Coronary artery (tissue), 2 donors: ENCODE data around the gene FOXS1.

Experiments
- DNase-seq: peaks from one replicate; pipeline ENCODE4 v3.0.0-alpha.2; 2017; ENCODE audit warnings: low spot score
- H3K27ac ChIP-seq, 2 donors: fragments of 200-600 bp; sonication (generic); one replicate each; pipeline ENCODE4 v1.5.1; 2016 to 2019
- H3K4me3 ChIP-seq: fragments of 200-600 bp; sonication (generic); 2 replicates; pipeline ENCODE4 v1.5.1; 2016; ENCODE audit warnings: mild to moderate bottlenecking, moderate library complexity
- TF ChIP-seq, protein P1 (sequence below): fragments of 200-600 bp; sonication (generic); IDR thresholded peaks from one replicate; pipeline ENCODE4 v1.5.1; 2019; ENCODE audit warnings: antibody characterized with exemption

Gene FOXS1

DNA sequence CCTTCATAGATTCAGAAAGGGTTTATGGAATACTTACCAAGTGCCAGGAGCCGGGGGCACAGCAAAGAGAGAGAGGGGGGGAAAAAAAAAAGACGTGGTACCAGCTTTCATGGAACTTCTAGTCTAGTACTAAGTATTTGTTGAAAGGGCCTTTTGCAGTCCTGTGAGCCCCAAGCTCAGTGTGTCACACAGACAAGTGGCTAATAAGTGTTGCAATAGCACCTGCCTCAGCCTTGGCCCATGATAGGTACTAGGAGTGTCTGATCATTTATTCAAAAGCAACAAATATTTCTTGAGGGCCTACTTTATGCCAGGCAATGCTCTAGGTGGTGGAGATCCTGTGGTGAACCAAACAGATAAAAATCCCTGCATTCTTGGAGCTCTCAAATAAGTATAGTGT is 18.3 kb downstream of the FOXS1 start:
- Histone ChIP-seq H3K27ac (no peak overlapping the region), H3K4me3 (no peak overlapping the region)
- TF ChIP-seq, protein P1, sequence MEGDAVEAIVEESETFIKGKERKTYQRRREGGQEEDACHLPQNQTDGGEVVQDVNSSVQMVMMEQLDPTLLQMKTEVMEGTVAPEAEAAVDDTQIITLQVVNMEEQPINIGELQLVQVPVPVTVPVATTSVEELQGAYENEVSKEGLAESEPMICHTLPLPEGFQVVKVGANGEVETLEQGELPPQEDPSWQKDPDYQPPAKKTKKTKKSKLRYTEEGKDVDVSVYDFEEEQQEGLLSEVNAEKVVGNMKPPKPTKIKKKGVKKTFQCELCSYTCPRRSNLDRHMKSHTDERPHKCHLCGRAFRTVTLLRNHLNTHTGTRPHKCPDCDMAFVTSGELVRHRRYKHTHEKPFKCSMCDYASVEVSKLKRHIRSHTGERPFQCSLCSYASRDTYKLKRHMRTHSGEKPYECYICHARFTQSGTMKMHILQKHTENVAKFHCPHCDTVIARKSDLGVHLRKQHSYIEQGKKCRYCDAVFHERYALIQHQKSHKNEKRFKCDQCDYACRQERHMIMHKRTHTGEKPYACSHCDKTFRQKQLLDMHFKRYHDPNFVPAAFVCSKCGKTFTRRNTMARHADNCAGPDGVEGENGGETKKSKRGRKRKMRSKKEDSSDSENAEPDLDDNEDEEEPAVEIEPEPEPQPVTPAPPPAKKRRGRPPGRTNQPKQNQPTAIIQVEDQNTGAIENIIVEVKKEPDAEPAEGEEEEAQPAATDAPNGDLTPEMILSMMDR, result no peak
- no peak for DNase-seq

DNA sequence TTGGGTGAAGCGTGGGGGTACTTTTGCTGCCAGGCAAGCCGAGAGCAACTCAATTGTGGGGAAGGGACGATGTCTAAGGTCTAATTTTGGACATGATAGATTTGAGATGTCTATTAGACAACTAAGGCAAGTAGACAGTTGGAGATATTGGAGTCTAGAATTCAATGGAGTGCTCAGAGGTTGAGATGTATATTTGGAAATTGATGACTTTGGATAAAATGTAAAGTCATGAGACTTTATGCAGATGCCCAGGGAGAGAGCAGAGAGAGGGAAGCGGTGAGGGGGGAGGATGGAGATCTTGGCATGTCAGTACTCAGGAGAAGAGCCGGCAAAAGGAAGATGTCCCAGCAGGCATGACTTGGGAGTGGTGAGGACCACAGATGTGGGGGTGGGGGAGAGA is 19.3 kb downstream of the FOXS1 start:
- TF ChIP-seq, protein P1, result no peak
- DNase-seq, result no peak
- Histone ChIP-seq H3K4me3 (no peak overlapping the region), H3K27ac (no peak overlapping the region)

DNA sequence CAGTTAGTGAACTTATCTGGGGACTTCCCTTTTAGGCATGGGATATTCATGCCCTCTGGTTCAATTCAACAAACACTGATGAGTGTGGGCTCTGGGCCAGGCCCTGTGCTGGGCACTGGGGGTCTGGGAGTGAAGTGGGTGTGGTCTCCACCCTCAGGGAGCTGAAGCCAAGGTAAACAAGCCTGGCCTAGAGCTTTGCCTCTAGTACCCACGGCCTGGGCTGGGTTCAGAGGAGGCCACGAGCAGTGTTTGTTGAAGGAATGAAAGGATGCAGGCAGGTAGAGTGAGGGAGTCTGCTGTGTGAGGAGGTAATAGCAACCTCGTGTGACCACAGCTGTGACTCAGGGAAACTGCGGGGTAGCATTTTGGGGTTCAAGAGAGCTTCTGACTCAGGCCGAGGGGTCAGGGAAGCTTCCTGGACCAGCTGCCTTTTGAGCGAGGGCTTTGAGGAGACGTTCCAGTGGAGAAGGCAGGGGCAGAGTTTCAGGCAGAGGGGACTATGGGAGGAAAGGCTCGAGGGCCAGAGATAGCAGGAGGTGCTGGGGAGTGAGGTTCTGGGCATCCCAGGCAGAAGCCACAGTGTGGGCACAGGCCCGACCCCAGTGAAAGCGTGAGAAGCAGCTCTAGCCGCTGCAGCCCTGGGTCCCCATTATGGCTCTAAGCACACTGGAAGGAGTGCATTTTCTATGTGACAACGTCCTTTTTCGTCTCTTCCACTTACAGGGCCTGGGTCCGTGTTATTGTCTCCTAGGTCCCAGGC is 20.7 kb downstream of the FOXS1 start:
- TF ChIP-seq, protein P1, result no peak
- Histone ChIP-seq H3K4me3 (no peak overlapping the region), H3K27ac (no peak overlapping the region)
- no peak for DNase-seq

DNA sequence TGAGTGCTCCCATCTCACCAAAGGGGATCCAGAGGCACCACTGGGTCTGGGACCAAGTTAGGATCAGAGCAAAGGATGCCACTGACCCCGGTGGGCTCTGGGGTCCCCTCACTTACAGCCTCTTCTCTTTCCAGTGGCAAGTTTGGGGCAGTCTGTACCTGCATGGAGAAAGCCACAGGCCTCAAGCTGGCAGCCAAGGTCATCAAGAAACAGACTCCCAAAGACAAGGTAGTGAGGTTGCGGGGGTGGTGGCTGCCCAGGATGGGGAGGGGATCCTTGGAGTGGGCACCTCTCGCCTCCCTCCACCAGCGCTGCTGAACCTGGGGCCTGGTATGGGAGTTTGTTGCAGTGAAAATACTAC is 21.3 kb downstream of the FOXS1 start:
- Histone ChIP-seq H3K4me3 (no peak overlapping the region), H3K27ac (peak overlapping the region in 1 of 2 donors; percentile 90)
- DNase-seq, result no peak
- TF ChIP-seq, protein P1, result no peak

DNA sequence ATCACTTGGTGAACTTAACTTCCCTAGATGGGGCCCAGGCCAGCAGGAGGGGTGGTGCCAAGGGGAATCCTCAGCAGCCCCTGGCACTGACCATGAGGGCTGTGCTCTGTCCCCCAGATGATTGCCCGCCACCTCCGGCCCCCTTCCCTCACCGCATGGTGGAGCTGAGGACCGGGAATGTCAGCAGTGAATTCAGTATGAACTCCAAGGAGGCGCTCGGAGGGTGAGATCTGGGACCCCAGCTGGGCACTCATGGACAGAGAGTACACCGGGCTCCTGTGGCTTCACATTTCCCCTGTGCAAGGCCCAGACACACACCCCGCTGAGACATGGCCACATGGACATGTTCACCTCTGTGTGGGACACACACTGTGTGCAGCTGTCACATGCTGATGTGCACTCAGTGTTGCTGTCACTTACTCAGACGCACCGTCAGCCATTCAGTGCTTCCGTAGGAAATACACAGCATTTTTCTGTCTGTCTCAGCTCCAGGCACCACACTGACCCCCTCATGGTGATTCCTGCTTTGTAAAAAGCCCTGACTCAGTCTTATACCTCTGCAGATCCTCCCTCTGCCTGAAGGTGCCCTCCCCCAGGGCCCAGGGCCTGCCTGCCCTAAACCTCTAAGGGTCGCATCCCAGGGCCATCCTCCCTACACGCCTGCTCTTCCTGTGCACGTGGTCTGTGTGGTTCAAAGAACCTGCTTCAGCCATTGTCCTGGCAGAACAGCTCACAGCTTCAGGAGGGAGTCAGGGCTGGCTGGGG is 21.9 kb downstream of the FOXS1 start:
- peak overlapping the region; percentile 52 for H3K4me3 ChIP-seq
- TF ChIP-seq, protein P1, result no peak
- DNase-seq, result no peak
- H3K27ac ChIP-seq, result peak overlapping the region; percentile 64 to 90

DNA sequence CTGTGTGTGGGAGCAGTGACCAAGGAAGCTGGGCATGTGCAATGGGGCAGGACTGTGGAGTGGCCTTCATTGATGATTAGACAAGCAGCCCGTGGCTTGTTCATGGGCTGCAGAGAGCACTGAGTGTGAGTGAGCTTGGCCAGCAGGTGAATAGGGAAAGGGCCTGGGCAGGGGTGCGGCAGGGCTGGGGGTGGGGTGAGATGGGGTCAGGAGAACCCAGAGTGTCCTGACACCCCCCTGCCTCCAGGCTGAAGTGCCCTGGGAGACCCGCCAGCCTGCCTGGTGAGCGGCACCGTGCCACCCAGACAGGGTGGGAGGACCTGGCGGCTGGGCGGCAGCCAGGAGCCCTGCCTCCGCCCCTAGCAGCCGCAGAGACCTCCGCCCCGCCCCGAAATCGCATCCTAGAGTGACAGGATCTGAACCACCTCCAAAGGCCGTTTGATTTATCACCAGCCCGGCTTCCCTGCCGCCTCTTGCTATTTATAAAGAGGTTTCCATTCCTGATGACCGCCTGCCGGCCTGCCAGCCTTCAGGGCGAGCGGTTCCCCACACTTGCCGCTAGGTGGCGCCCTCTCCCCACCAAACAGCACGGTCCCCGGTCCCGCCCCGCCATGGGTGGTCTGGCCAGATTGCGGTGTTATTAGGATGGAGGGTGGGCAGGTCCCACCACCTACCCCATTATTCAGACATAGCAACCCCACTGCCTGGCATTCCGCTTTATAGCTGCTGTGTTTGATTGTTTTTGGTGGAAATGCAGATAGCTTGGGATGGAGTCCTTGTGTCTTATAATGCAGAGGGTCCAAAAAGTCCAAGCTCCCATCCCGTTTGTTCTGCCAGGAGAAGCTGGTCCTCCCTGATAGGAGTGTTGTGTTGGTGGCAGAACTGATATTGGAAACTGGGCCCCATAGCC is 22.7 kb downstream of the FOXS1 start:
- peak overlapping the region; percentile 64 to 90 for H3K27ac ChIP-seq
- peak overlapping the region; percentile 52 for H3K4me3 ChIP-seq
- peak; percentile 90 for DNase-seq
- TF ChIP-seq, protein P1, result peak; percentile 92
